ENCODE results near the gene NOS3. TPM values are rescaled to one million over a fixed set of nuclear protein-coding genes. Genes with fewer than 3 reads are reported as not detected.

NOS3 gene
- total and polyA plus RNA-seq, 5 donors from 2014 or later: 3.2 to 10.7 (median 7.4) TPM

DNA sequence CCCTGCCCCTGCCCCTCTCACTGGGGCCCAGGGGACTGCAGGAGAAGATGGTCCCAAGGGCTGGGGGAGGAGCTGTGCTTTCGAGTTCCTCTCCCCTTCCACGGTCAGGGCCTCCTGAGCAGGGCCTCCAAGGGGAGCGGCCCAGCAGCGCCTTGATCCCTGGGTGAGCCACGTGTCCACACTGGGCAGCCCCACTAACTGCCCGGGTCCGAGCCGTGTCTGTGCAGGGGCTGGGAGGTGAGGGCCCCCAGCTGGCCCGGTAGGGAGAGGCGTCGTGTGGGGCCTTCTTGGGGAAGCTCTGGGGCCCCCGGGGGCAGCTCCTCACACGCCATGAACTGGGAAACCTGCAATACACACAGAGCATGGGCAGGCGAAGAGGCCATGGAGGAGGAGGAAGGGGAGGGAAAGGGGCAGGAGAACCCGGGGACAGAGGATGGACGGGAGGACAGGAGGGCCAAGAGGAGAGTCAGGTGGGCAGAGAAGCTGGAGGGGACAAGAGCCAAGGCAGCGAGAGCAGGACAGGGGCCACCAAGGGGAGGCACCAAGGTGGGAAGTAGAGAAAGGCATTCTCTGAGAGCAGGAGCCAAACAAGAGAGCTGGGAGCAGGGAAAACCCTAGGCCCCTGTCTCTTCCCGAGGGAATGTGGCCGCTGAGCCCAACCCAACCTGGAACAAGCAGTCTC, 45.5 kb upstream of the NOS3 start:
- no peak overlapping the region for H3K27ac Mint-ChIP-seq
- Histone ChIP-seq H3K4me1 (ENCODE audit: control insufficient read depth, insufficient read depth, low read length, poor library complexity, severe bottlenecking) (peaks cover 10% of the 10 kb centered on the region), H3K9me3 (ENCODE audit: control insufficient read depth in 2 of 2, low read length in 2 of 2) (no peaks in the 10 kb centered on the region), H3K27me3 (ENCODE audit: control insufficient read depth, insufficient read depth, low read length) (no peaks in the 10 kb centered on the region), H3K4me3 (ENCODE audit: low read depth, low read length) (no peak overlapping the region), H3K27ac (ENCODE audit: insufficient read depth, low read length, poor library complexity, severe bottlenecking) (no peak overlapping the region), H3K36me3 (ENCODE audit: control insufficient read depth, insufficient read depth, low read length) (no peaks in the 10 kb centered on the region)
- DNase-seq (no peak), ATAC-seq (ENCODE audit: low read depth in 2 of 2) (no peak)
- no peaks in the 10 kb centered on the region for H3K9me3 Mint-ChIP-seq
- no peak overlapping the region for H3K4me3 Mint-ChIP-seq
- peaks cover 0 to 31% (median 2%) of the 10 kb centered on the region in 4 donors for H3K4me1 Mint-ChIP-seq
- peaks cover 4% of the 10 kb centered on the region for H3K36me3 Mint-ChIP-seq
- peaks cover 10% of the 10 kb centered on the region for H3K27me3 Mint-ChIP-seq

DNA sequence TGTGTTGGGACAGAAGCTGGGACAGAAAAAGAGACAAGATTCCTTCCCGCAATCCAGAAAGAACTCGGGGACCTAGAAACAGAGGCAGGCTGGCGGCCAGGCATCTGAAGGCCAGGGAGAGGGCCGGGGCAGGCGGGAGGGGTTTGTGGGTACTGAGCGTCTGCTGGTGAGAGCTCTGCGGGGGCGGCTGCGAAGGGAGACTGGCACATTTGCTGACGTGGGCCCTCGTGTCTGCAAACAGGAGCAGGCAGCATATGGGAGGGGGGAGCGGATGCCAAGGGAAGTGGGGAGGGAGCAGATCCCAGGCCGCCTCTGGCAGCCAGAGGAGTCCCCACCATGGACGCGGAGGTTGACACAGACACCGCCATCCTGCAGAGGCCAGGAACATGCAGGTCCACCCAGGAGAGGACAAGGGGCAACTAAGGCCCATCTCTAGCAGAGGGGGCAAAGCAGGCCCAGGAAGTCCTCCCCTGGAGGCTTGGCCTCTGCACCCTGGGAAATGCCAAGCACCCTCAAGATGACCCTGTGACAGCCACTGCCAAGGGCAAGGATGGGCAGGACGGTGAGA, 44.9 kb upstream of the NOS3 start:
- no peak for ATAC-seq (ENCODE audit: low read depth in 2 of 2)
- no peaks in the 10 kb centered on the region for H3K27me3 ChIP-seq (ENCODE audit: control insufficient read depth, insufficient read depth, low read length)
- Mint-ChIP-seq H3K27me3 (peaks cover 10% of the 10 kb centered on the region), H3K4me1 (peaks cover 0 to 30% (median 2%) of the 10 kb centered on the region in 4 donors), H3K4me3 (no peak overlapping the region), H3K27ac (no peak overlapping the region), H3K9me3 (no peaks in the 10 kb centered on the region), H3K36me3 (peaks cover 4% of the 10 kb centered on the region)
- peaks cover 10% of the 10 kb centered on the region for H3K4me1 ChIP-seq (ENCODE audit: control insufficient read depth, insufficient read depth, low read length, poor library complexity, severe bottlenecking)
- H3K9me3 ChIP-seq (ENCODE audit: control insufficient read depth in 2 of 2, low read length in 2 of 2): no peaks in the 10 kb centered on the region
- DNase-seq: no peak
- no peak overlapping the region for H3K27ac ChIP-seq (ENCODE audit: insufficient read depth, low read length, poor library complexity, severe bottlenecking)
- no peaks in the 10 kb centered on the region for H3K36me3 ChIP-seq (ENCODE audit: control insufficient read depth, insufficient read depth, low read length)
- H3K4me3 ChIP-seq (ENCODE audit: low read depth, low read length): no peak overlapping the region

DNA sequence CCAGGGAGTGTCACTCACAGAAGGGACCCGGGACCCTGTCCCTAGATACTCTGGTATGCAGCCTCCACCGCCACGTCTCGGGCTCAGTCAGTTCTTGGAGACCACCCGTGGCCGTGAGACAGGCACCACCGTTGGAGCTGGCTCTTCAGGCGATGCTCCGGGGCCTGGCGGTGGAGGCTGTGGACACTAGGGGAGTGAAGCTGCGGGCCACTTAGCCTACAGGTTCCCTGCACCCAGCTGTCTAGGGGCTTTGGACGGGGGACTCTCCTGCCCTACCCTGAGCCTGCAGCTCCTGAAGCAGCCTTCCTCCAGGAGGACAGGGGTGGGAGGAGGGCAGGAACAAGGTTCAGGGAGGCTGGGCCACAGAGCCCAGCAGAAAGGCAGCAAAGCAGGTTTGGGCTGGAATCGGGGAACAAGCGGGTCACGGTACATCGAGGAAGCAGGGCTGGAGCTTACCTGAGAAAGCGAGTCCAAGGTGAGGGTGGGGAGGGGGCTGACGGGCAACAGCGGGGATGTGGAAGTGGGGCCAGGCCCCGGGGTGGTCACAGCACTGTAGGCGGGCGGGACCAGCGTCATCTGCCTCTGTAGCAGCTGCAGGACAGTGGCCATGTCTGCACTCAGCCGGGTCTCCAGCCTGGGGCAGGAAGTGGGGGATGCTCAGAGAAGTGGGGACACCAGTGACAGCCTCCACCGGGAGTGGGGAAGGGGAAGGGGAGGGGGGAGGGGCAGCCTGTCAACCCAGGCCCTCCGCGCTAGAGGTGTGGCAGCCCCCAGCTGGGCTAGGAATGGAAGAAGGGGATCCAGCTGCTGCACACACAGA, 44.2 kb upstream of the NOS3 start:
- Histone ChIP-seq H3K9me3 (ENCODE audit: control insufficient read depth in 2 of 2, low read length in 2 of 2) (no peaks in the 10 kb centered on the region), H3K36me3 (ENCODE audit: control insufficient read depth, insufficient read depth, low read length) (no peaks in the 10 kb centered on the region), H3K27ac (ENCODE audit: insufficient read depth, low read length, poor library complexity, severe bottlenecking) (no peak overlapping the region), H3K4me1 (ENCODE audit: control insufficient read depth, insufficient read depth, low read length, poor library complexity, severe bottlenecking) (peaks cover 10% of the 10 kb centered on the region), H3K4me3 (ENCODE audit: low read depth, low read length) (no peak overlapping the region), H3K27me3 (ENCODE audit: control insufficient read depth, insufficient read depth, low read length) (no peaks in the 10 kb centered on the region)
- DNase-seq: no peak
- Mint-ChIP-seq H3K4me3 (no peak overlapping the region), H3K27ac (no peak overlapping the region), H3K9me3 (no peaks in the 10 kb centered on the region), H3K4me1 (peaks cover 0 to 24% (median 2%) of the 10 kb centered on the region in 4 donors), H3K27me3 (peaks cover 10% of the 10 kb centered on the region), H3K36me3 (peaks cover 7% of the 10 kb centered on the region)
- ATAC-seq (ENCODE audit: low read depth in 2 of 2): no peak

DNA sequence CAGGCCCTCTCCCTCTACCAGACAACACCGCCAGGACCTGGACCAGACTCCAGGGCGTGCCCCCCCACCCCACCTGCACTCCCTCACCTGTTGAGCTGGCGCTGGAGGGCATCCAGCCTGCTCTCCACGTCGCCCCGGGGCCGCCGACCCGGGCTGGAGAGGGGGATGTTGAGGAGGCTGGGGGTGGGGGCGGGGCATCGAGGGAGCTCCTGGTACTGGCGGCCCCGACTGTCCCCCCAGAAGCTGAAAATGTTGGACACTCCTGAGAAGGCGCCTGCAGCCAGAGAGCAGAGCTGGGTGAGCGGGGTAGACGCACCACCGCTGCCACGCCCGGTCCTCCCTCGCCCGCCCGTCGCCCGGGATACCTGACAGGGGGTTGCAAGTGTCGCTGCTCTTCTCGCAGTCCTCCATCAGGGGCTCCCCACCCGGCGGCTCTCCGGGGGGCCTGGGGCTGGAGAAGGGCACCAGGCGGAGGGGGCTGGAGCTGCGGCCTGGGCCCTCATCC, 43.5 kb upstream of the NOS3 start:
- H3K27me3 ChIP-seq (ENCODE audit: control insufficient read depth, insufficient read depth, low read length): no peaks in the 10 kb centered on the region
- Mint-ChIP-seq H3K9me3 (no peaks in the 10 kb centered on the region), H3K27me3 (peaks cover 7% of the 10 kb centered on the region), H3K4me1 (peaks cover 0 to 17% (median 2%) of the 10 kb centered on the region in 4 donors), H3K36me3 (peaks cover 8% of the 10 kb centered on the region), H3K27ac (no peak overlapping the region), H3K4me3 (no peak overlapping the region)
- ATAC-seq (ENCODE audit: low read depth in 2 of 2) (no peak), DNase-seq (no peak)
- H3K4me1 ChIP-seq (ENCODE audit: control insufficient read depth, insufficient read depth, low read length, poor library complexity, severe bottlenecking): peaks cover 5% of the 10 kb centered on the region
- H3K27ac ChIP-seq (ENCODE audit: insufficient read depth, low read length, poor library complexity, severe bottlenecking): no peak overlapping the region
- H3K36me3 ChIP-seq (ENCODE audit: control insufficient read depth, insufficient read depth, low read length): no peaks in the 10 kb centered on the region
- H3K4me3 ChIP-seq (ENCODE audit: low read depth, low read length): no peak overlapping the region
- no peaks in the 10 kb centered on the region for H3K9me3 ChIP-seq (ENCODE audit: control insufficient read depth in 2 of 2, low read length in 2 of 2)

DNA sequence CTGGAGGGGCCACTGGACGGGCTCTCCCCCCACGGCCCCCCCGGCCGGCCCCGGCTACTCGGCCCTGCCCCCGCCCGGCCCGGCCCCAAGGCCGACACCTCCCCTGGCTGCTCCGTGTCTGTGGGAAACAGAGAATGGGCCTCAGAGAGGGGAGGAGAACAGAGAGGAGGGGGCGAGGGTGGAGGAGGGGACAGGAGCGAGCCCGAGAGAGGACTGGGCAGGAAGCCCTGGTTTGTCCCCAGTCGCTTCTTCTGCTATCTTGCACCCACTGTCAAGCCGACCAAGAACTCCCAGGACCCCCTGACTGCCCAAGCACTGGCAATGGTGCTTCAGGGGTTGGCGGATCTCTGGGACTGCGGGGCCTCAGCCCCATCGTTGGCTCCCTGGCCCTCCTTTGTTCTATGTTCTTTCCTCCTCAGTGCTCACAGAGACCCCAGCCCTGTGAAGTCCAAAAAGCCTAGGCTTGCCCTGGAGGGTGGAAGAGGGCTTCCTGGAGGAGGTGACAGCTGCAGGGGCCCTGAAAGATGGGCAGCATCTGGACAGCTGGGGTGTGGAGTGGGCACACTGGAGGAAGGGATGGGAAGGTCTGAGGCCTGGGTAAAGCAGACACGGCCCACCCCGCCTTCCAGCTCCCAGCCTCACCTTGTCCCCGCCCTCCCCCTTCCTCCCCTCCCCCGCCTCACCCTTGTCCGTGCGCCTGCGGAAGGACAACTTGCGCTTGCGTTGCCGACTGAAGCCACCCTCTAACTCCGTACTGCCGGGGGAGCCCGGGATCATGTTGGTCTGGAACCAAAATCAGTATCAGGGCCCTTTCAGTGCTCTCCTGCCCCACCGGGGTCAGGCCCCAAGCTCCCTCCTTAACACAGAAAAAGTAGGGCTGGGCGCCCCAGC, 42.8 kb upstream of the NOS3 start:
- H3K27me3 ChIP-seq (ENCODE audit: control insufficient read depth, insufficient read depth, low read length): no peaks in the 10 kb centered on the region
- peaks cover 0 to 10% (median 0%) of the 10 kb centered on the region in 4 donors for H3K4me1 Mint-ChIP-seq
- no peaks in the 10 kb centered on the region for H3K9me3 Mint-ChIP-seq
- H3K4me3 ChIP-seq (ENCODE audit: low read depth, low read length): no peak overlapping the region
- H3K27me3 Mint-ChIP-seq: peaks cover 5% of the 10 kb centered on the region
- no peaks in the 10 kb centered on the region for H3K4me1 ChIP-seq (ENCODE audit: control insufficient read depth, insufficient read depth, low read length, poor library complexity, severe bottlenecking)
- H3K4me3 Mint-ChIP-seq: no peak overlapping the region
- H3K9me3 ChIP-seq (ENCODE audit: control insufficient read depth in 2 of 2, low read length in 2 of 2): no peaks in the 10 kb centered on the region
- ATAC-seq (ENCODE audit: low read depth in 2 of 2) (no peak), DNase-seq (no peak)
- H3K27ac ChIP-seq (ENCODE audit: insufficient read depth, low read length, poor library complexity, severe bottlenecking): no peak overlapping the region
- no peak overlapping the region for H3K27ac Mint-ChIP-seq
- H3K36me3 Mint-ChIP-seq: peaks cover 8% of the 10 kb centered on the region
- no peaks in the 10 kb centered on the region for H3K36me3 ChIP-seq (ENCODE audit: control insufficient read depth, insufficient read depth, low read length)

DNA sequence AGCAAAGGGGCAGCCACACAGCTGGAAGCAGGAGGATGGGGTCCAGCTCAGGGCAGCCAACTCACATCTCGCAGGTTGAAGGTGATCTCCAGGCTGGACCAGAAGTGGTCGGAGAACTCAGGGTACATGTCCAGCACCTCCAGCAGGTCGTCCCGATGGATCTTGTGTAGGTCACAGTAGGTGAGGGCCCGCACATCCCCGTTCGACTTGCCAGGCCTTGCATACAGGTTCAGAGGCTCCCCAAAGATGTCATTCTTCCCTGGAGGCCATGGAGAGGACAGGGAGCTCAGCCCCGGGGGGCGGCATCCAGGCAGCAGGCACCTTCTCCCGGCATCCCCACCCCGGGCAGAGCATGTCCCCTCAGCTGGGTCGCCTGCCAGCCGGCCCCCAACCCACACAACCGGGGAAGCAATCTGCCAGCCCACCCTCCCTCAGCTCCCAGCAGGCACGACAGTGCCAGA, 42.0 kb upstream of the NOS3 start:
- DNase-seq: no peak

DNA sequence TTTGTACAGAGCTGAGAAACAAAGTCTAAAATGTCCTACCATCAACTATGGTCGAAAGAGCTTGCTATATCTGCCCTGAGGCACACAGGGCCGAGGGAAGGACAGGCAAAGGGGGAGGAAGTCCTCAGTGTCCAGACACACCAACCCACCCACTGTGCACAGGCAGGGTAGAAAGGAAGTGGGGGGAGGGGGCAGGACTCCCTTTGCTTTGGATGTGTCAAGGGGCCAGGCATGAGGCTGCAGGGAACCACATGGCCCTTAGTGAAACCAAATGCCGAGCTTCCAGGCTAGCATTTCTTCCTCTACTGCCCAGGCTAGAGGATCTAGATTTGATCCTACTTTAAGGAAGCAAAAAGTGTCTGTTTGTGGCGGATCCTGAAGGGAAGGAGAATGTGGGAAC, 41.3 kb upstream of the NOS3 start:
- H3K27me3 Mint-ChIP-seq: peaks cover 7% of the 10 kb centered on the region
- no peak overlapping the region for H3K4me3 ChIP-seq (ENCODE audit: low read depth, low read length)
- DNase-seq (no peak), ATAC-seq (ENCODE audit: low read depth in 2 of 2) (no peak)
- peaks cover 8% of the 10 kb centered on the region for H3K36me3 Mint-ChIP-seq
- H3K27me3 ChIP-seq (ENCODE audit: control insufficient read depth, insufficient read depth, low read length): no peaks in the 10 kb centered on the region
- H3K4me3 Mint-ChIP-seq: peak overlapping the region in 1 of 4 donors; percentile 54
- H3K9me3 ChIP-seq (ENCODE audit: control insufficient read depth in 2 of 2, low read length in 2 of 2): no peaks in the 10 kb centered on the region
- no peaks in the 10 kb centered on the region for H3K36me3 ChIP-seq (ENCODE audit: control insufficient read depth, insufficient read depth, low read length)
- no peak overlapping the region for H3K27ac Mint-ChIP-seq
- H3K9me3 Mint-ChIP-seq: no peaks in the 10 kb centered on the region
- H3K27ac ChIP-seq (ENCODE audit: insufficient read depth, low read length, poor library complexity, severe bottlenecking): no peak overlapping the region
- no peaks in the 10 kb centered on the region for H3K4me1 ChIP-seq (ENCODE audit: control insufficient read depth, insufficient read depth, low read length, poor library complexity, severe bottlenecking)
- H3K4me1 Mint-ChIP-seq: peaks cover 0 to 3% (median 0%) of the 10 kb centered on the region in 4 donors

More for the DNA sequence above, 42.0 kb upstream of the NOS3 start:
- no peak overlapping the region for H3K27ac ChIP-seq (ENCODE audit: insufficient read depth, low read length, poor library complexity, severe bottlenecking)
- H3K4me3 ChIP-seq (ENCODE audit: low read depth, low read length): no peak overlapping the region
- no peaks in the 10 kb centered on the region for H3K4me1 ChIP-seq (ENCODE audit: control insufficient read depth, insufficient read depth, low read length, poor library complexity, severe bottlenecking)
- H3K27me3 ChIP-seq (ENCODE audit: control insufficient read depth, insufficient read depth, low read length): no peaks in the 10 kb centered on the region
- Mint-ChIP-seq H3K4me3 (no peak overlapping the region), H3K4me1 (peaks cover 0 to 5% (median 0%) of the 10 kb centered on the region in 4 donors), H3K27me3 (peaks cover 5% of the 10 kb centered on the region), H3K36me3 (peaks cover 8% of the 10 kb centered on the region), H3K27ac (no peak overlapping the region), H3K9me3 (no peaks in the 10 kb centered on the region)
- H3K9me3 ChIP-seq (ENCODE audit: control insufficient read depth in 2 of 2, low read length in 2 of 2): no peaks in the 10 kb centered on the region
- ATAC-seq (ENCODE audit: low read depth in 2 of 2): no peak
- H3K36me3 ChIP-seq (ENCODE audit: control insufficient read depth, insufficient read depth, low read length): no peaks in the 10 kb centered on the region

Measured in CD4-positive, CD25-positive, alpha-beta regulatory T cell (primary cell).